GM19463 (cell line): Measurements from ENCODE around the gene HIVEP2.

ENCODE experiments used
- ATAC-seq: cut with Tn5 transposase; IDR thresholded peaks from one replicate; pipeline ENCODE4 v1.9.1; 2021; ENCODE audit warnings: mild to moderate bottlenecking, moderate library complexity; ENCODE audit not compliant: unreplicated experiment

The HIVEP2 gene

GRCh38 chr6:142844065-142844755 is 100.8 kb downstream of the HIVEP2 start:
- ATAC-seq = no peak

GRCh38 chr6:142843361-142843760 is 101.6 kb downstream of the HIVEP2 start:
- ATAC-seq = no peak

GRCh38 chr6:142842418-142843261 is 102.3 kb downstream of the HIVEP2 start:
- peak; percentile 69 for ATAC-seq

- no peak for ATAC-seq
Observed at GRCh38 chr6:142841915-142842314, 103.1 kb downstream of the HIVEP2 start.

GRCh38 chr6:142839686-142840040 is 105.3 kb downstream of the HIVEP2 start:
- ATAC-seq = no peak

- ATAC-seq = no peak
Observed at GRCh38 chr6:142838821-142839685, 105.9 kb downstream of the HIVEP2 start.

GRCh38 chr6:142835787-142836535 is 109.0 kb downstream of the HIVEP2 start:
- ATAC-seq = no peak

GRCh38 chr6:142834853-142835252 is 110.1 kb downstream of the HIVEP2 start:
- ATAC-seq = no peak

- no peak for ATAC-seq
Observed at GRCh38 chr6:142833798-142834197, 111.2 kb downstream of the HIVEP2 start.

- no peak for ATAC-seq
Observed at GRCh38 chr6:142833054-142833453, 111.9 kb downstream of the HIVEP2 start.

- ATAC-seq = no peak
Observed at GRCh38 chr6:142830807-142831206, 114.2 kb downstream of the HIVEP2 start.

- no peak for ATAC-seq
Observed at GRCh38 chr6:142830116-142830710, 114.8 kb downstream of the HIVEP2 start.

- ATAC-seq = no peak
Observed at GRCh38 chr6:142829556-142829955, 115.4 kb downstream of the HIVEP2 start.

GRCh38 chr6:142827991-142828390 is 117.0 kb downstream of the HIVEP2 start:
- no peak for ATAC-seq

- ATAC-seq = no peak
Observed at GRCh38 chr6:142827369-142827768, 117.6 kb downstream of the HIVEP2 start.

- ATAC-seq = no peak
Observed at GRCh38 chr6:142825760-142826159, 119.2 kb downstream of the HIVEP2 start.

- no peak for ATAC-seq
Observed at GRCh38 chr6:142824426-142824825, 120.5 kb downstream of the HIVEP2 start.

- ATAC-seq = no peak
Observed at GRCh38 chr6:142823256-142823902, 121.6 kb downstream of the HIVEP2 start.

- ATAC-seq = no peak
Observed at GRCh38 chr6:142822842-142823241, 122.1 kb downstream of the HIVEP2 start.

- ATAC-seq = peak; percentile 65
Observed at GRCh38 chr6:142822383-142822782, 122.6 kb downstream of the HIVEP2 start.
